PC-9 (cell line): ENCODE measurements around the gene RNF166. TPM values are rescaled to one million over a fixed set of nuclear protein-coding genes. Genes with fewer than 3 reads are reported as not detected.

Source experiments
- BruUV-seq: library from RNA; stranded (reverse); fragments of 400-500 nt; replicated peaks from 2 replicates; lab custom pipeline; 2021; lab: Mats Ljungman, UMichigan
- CTCF ChIA-PET: fragments of 300-600 bp; sonication (Branson Sonifier 250); formaldehyde crosslinking; loops from one replicate; lab custom pipeline; 2022; ENCODE audit warnings: antibody characterized with exemption; lab: Charles Lee
- POLR2A ChIA-PET: fragments of 300-600 bp; sonication (Branson Sonifier 250); formaldehyde crosslinking; loops from one replicate; lab custom pipeline; 2022; ENCODE audit warnings: antibody characterized with exemption; ENCODE audit not compliant: unreplicated experiment; lab: Charles Lee
- DNase-seq, 2 experiments: peaks; one replicate each; pipeline versions ENCODE4 v3.0.0 to v3.0.0-alpha.2; 2015 to 2022; ENCODE audit warnings: mixed read lengths in 1 of 2
- H2AFZ ChIP-seq: fragments of 200-600 bp; sonication (generic); 2 replicates; pipeline ENCODE4 v1.8.1; 2017; ENCODE audit warnings: antibody characterized with exemption
- H3F3A ChIP-seq: fragments of 200-600 bp; sonication (generic); 2 replicates; pipeline ENCODE4 v1.8.1; 2017; ENCODE audit warnings: antibody characterized with exemption, mild to moderate bottlenecking, low read depth; ENCODE audit not compliant: insufficient read depth
- H3K27ac ChIP-seq: fragments of 200-600 bp; sonication (generic); 2 replicates; pipeline ENCODE4 v1.6.1; 2016; ENCODE audit warnings: mixed run types
- H3K27me3 ChIP-seq: fragments of 200-600 bp; sonication (generic); 2 replicates; pipeline ENCODE4 v1.6.1; 2016; ENCODE audit warnings: low read depth, mixed run types; ENCODE audit not compliant: insufficient read depth
- H3K36me3 ChIP-seq: fragments of 200-600 bp; sonication (generic); 2 replicates; pipeline ENCODE4 v1.6.1; 2016; ENCODE audit warnings: low read depth, mixed run types
- H3K4me1 ChIP-seq: fragments of 200-600 bp; sonication (generic); replicated peaks from 2 replicates; pipeline ENCODE4 v1.6.1; 2016; ENCODE audit warnings: mixed run types; ENCODE audit not compliant: insufficient read depth
- H3K4me2 ChIP-seq: fragments of 200-600 bp; sonication (generic); 2 replicates; pipeline ENCODE4 v1.6.1; 2017; ENCODE audit warnings: mixed run types
- H3K4me3 ChIP-seq: fragments of 200-600 bp; sonication (generic); 2 replicates; pipeline ENCODE4 v1.6.1; 2016; ENCODE audit warnings: mixed run types
- H3K79me2 ChIP-seq: fragments of 200-600 bp; sonication (generic); 2 replicates; pipeline ENCODE4 v1.6.1; 2017; ENCODE audit warnings: low read depth, mixed run types
- H3K9me2 ChIP-seq: fragments of 200-600 bp; sonication (generic); 2 replicates; pipeline ENCODE4 v1.8.1; 2017; ENCODE audit warnings: mild to moderate bottlenecking; ENCODE audit not compliant: insufficient read depth
- H3K9me3 ChIP-seq: fragments of 200-600 bp; sonication (generic); 2 replicates; pipeline ENCODE4 v1.8.1; 2016; ENCODE audit warnings: low read depth; ENCODE audit not compliant: insufficient read depth
- H4K20me1 ChIP-seq: fragments of 200-600 bp; sonication (generic); 2 replicates; pipeline ENCODE4 v1.8.1; 2017; ENCODE audit not compliant: insufficient read depth
- EZH2 ChIP-seq: fragments of 200-600 bp; sonication (generic); IDR thresholded peaks from 2 replicates; pipeline ENCODE4 v1.8.0; 2017; ENCODE audit warnings: antibody characterized with exemption, low read depth
- intact Hi-C: fragments of 100-400 bp; cut with micrococcal nuclease; formaldehyde crosslinking; loops from one replicate; pipeline ENCODE4 v1.10.0; 2022; ENCODE audit not compliant: unreplicated experiment
- total RNA-seq: library from RNA; stranded (reverse); gene quantifications from 2 replicates; pipeline ENCODE4 v1.2.3, GENCODE V29; 2021
- TF ChIP-seq, protein P1 (sequence below): fragments of 200-600 bp; sonication (generic); conservative IDR thresholded peaks from 2 replicates; pipeline ENCODE4 v1.6.1; 2017; ENCODE audit warnings: mixed run types, antibody characterized with exemption, mild to moderate bottlenecking, moderate library complexity

The RNF166 gene
- total RNA-seq, 1 experiment from 2014 or later: 29.4 TPM

DNA sequence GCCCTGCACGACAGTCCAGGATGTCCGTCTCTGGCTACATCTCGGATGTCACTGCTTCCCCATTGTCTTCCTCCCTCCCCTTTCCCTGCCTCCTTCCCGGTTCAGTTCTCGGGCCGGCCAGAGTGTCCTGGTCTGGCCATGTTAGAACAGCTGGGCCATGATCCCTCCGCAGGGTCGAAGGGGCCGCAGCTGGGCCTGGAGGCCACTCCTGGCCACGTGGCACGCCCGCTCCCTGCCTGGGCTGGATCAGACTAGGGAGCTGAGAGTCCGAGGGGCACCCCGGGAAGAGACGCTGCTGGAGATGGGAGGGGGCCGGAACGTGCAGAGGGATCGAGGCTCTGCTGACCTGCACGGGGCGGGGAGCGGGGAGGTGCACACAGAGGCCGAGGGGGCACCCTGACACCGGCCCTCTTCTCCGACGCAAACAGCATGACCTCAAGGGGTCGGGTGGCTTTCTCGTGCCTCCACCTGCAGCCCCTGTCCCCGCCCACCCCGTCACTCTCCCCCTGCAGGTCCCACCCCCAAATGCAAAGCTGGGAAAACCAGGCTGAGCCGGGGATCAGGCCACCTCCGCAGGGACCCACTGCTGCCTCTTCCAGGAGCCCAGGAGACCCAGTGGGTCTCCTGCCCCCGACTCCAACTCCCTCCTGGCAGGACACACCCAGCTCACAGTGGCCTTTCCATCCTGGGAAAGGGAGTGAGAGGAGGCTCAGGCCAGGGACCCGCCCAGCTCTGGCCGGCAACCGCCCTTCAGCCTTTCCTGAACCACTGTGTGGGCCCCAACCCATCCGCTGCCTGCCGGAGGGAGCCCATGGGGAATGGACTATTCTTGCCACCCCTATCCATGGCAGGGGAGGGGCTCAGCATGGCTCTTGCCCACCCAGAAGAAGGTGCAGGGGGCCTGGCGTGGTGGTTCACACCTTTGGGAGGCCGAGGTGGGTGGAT is 38.6 kb upstream of the RNF166 start:
- Histone ChIP-seq H3K27ac (no peak overlapping the region), H3K36me3 (no peaks in the 10 kb centered on the region), H3K9me2 (no peaks in the 10 kb centered on the region), H2AFZ (no peak overlapping the region), H3K4me2 (no peak overlapping the region), H3K9me3 (no peaks in the 10 kb centered on the region), H4K20me1 (peaks cover 26% of the 10 kb centered on the region), H3K4me3 (no peak overlapping the region), H3K27me3 (no peaks in the 10 kb centered on the region), H3F3A (peaks cover 6% of the 10 kb centered on the region; the same call in 1 of the 2 replicates), H3K79me2 (peaks cover 13% of the 10 kb centered on the region; the same call in 1 of the 2 replicates), H3K4me1 (peaks cover 5% of the 10 kb centered on the region; the same call in 1 of the 2 replicates)
- ChIA-PET CTCF (interaction anchor here (0.5 to 0.8 kb wide), 3 partner anchors 19 to 893 kb away, joined by 3 to 8 read pairs (median 5); no protein-coding TSS in a partner anchor), POLR2A (no interaction called here)
- no peak for TF ChIP-seq EZH2
- TF ChIP-seq, protein P1, sequence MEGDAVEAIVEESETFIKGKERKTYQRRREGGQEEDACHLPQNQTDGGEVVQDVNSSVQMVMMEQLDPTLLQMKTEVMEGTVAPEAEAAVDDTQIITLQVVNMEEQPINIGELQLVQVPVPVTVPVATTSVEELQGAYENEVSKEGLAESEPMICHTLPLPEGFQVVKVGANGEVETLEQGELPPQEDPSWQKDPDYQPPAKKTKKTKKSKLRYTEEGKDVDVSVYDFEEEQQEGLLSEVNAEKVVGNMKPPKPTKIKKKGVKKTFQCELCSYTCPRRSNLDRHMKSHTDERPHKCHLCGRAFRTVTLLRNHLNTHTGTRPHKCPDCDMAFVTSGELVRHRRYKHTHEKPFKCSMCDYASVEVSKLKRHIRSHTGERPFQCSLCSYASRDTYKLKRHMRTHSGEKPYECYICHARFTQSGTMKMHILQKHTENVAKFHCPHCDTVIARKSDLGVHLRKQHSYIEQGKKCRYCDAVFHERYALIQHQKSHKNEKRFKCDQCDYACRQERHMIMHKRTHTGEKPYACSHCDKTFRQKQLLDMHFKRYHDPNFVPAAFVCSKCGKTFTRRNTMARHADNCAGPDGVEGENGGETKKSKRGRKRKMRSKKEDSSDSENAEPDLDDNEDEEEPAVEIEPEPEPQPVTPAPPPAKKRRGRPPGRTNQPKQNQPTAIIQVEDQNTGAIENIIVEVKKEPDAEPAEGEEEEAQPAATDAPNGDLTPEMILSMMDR: no peak
- BruUV-seq: no TSS peak
- intact Hi-C loops: no loop called here
- DNase-seq: no peak

DNA sequence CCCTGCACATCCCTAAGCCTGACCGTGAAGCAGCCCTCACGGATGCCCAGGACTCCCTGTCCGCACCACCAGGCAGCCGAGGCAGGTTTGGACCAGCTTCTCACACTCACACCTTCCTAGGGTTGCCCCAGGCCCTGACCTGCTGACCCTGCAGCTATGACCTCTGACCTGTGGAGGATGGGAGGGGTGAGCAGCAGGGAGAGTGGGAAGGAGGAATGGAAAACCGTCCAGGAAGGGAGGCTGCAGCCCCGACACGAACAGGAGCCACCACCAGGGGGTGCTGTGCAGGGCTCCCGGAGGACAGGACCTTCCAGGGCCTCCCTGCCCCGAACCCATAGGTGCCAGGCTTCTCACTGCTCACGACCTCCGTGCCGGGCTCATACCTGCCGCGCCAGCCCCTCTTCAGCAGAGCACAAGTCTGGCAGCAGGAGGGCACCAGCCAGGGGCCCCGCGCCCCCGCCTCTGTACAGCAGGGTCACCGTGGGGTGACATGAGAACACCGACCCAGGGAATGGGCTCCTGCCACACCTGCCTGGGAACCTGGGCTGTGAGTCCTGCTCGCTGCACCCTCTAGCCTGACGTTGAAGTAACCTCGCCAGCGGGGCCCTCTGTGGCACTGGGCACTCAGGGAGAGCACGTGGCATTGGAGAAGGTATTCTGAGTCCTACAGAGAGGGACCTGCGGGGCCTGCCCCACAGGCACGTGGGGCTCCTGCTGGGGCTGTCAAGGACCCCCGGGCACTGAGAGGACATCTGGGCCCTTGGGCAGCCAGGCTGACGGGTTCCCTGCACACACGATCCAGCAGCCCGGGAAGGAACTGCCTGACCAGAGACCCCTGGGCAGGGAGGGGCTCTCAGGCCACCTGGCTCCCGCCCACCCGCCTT is 37.7 kb upstream of the RNF166 start:
- DNase-seq: peak in 1 of 2 experiments; percentile 76
- no peak overlapping the region for H3K4me2 ChIP-seq
- H3K4me3 ChIP-seq: no peak overlapping the region
- TF ChIP-seq EZH2: no peak
- TF ChIP-seq, protein P1: peak; percentile 88
- no peaks in the 10 kb centered on the region for H3K9me3 ChIP-seq
- H3K79me2 ChIP-seq: peaks cover 13% of the 10 kb centered on the region; the same call in 1 of the 2 replicates
- no peaks in the 10 kb centered on the region for H3K27me3 ChIP-seq
- peaks cover 26% of the 10 kb centered on the region for H4K20me1 ChIP-seq
- no peaks in the 10 kb centered on the region for H3K9me2 ChIP-seq
- intact Hi-C loops: no loop called here
- no peak overlapping the region for H3K27ac ChIP-seq
- no TSS peak for BruUV-seq
- H3F3A ChIP-seq: peaks cover 6% of the 10 kb centered on the region
- H3K4me1 ChIP-seq: peaks cover 5% of the 10 kb centered on the region; the same call in 1 of the 2 replicates
- CTCF ChIA-PET: interaction anchor here (0.6 to 1.0 kb wide), 3 partner anchors 10 to 42 kb away, joined by 3 to 8 read pairs (median 4); no protein-coding TSS in a partner anchor
- no peaks in the 10 kb centered on the region for H3K36me3 ChIP-seq
- POLR2A ChIA-PET: no interaction called here
- no peak overlapping the region for H2AFZ ChIP-seq
